Neural cell (in vitro differentiated cells): ENCODE measurements around the gene MIS12. TPM values are rescaled to one million over a fixed set of nuclear protein-coding genes. Genes with fewer than 3 reads are reported as not detected.

ENCODE experiments used
- H2AFZ ChIP-seq: fragments of 200-600, 300-800 bp; sonication (generic), shearing (Covaris generic); 2 replicates; pipeline ENCODE4 v1.6.0; 2014; ENCODE audit warnings: low read depth, mild to moderate bottlenecking, antibody characterized with exemption, low read length, moderate library complexity
- H3F3A ChIP-seq: fragments of 200-600 bp; shearing (Covaris generic); 2 replicates; pipeline ENCODE4 v1.6.1; 2016; ENCODE audit warnings: mild to moderate bottlenecking, moderate library complexity, mixed read lengths, antibody characterized with exemption, low read length; ENCODE audit not compliant: insufficient read depth, poor library complexity, severe bottlenecking
- H3K27ac ChIP-seq: fragments of 200-600, 300-800 bp; sonication (generic), shearing (Covaris generic); 2 replicates; pipeline ENCODE4 v1.5.1; 2014; ENCODE audit warnings: mild to moderate bottlenecking, low read length, moderate library complexity
- H3K27me3 ChIP-seq: fragments of 300-800, 200-600 bp; sonication (generic), shearing (Covaris generic); 2 replicates; pipeline ENCODE4 v1.6.0; 2014; ENCODE audit warnings: mild to moderate bottlenecking, low read depth, low read length, moderate library complexity; ENCODE audit not compliant: insufficient read depth
- H3K36me3 ChIP-seq: fragments of 300-800, 200-600 bp; sonication (generic), shearing (Covaris generic); 2 replicates; pipeline ENCODE4 v1.5.1; 2014; ENCODE audit warnings: mild to moderate bottlenecking, antibody characterized with exemption, low read length, moderate library complexity; ENCODE audit not compliant: insufficient read depth
- H3K4me2 ChIP-seq: fragments of 300-800, 200-600 bp; sonication (generic), shearing (Covaris generic); 2 replicates; pipeline ENCODE4 v1.6.0; 2014; ENCODE audit warnings: mild to moderate bottlenecking, low read length
- H3K4me3 ChIP-seq: fragments of 300-800, 200-600 bp; sonication (generic), shearing (Covaris generic); 2 replicates; pipeline ENCODE4 v1.5.1; 2014; ENCODE audit warnings: mild to moderate bottlenecking, low read length, moderate library complexity
- H3K79me2 ChIP-seq: fragments of 200-600 bp; shearing (Covaris generic); replicated peaks from 2 replicates; pipeline ENCODE4 v1.6.0; 2014; ENCODE audit warnings: mild to moderate bottlenecking, low read length, moderate library complexity; ENCODE audit not compliant: insufficient read depth
- H3K9ac ChIP-seq: fragments of 300-800, 200-600 bp; sonication (generic), shearing (Covaris generic); 2 replicates; pipeline ENCODE4 v1.6.1; 2016; ENCODE audit warnings: mild to moderate bottlenecking, low read length, mixed read lengths
- H3K9me2 ChIP-seq: fragments of 200-600 bp; shearing (Covaris generic); 2 replicates; pipeline ENCODE4 v1.6.1; 2016; ENCODE audit warnings: mild to moderate bottlenecking, low read length, mixed read lengths; ENCODE audit not compliant: insufficient read depth
- H3K9me3 ChIP-seq: fragments of 200-600, 300-800 bp; sonication (generic), shearing (Covaris generic); 2 replicates; pipeline ENCODE4 v1.6.1; 2016; ENCODE audit warnings: mild to moderate bottlenecking, mixed run types, low read length, moderate library complexity, mixed read lengths
- H4K20me1 ChIP-seq: fragments of 200-600 bp; shearing (Covaris generic); 2 replicates; pipeline ENCODE4 v1.6.1; 2016; ENCODE audit warnings: mild to moderate bottlenecking, mixed run types; ENCODE audit not compliant: insufficient read depth
- EP300 ChIP-seq: fragments of 450-650 bp; conservative IDR thresholded peaks from 2 replicates; pipeline ENCODE4 v1.6.1; 2014; ENCODE audit warnings: antibody characterized with exemption, mild to moderate bottlenecking, moderate library complexity; ENCODE audit not compliant: poor library complexity, severe bottlenecking
- EZH2 ChIP-seq: fragments of 200-600, 300-800 bp; shearing (Covaris generic), sonication (generic); IDR thresholded peaks from 2 replicates; pipeline ENCODE4 v1.6.1; 2014; ENCODE audit warnings: antibody characterized with exemption, low read length, borderline replicate concordance, mild to moderate bottlenecking; ENCODE audit not compliant: insufficient read depth, poor library complexity, severe bottlenecking
- MXI1 ChIP-seq: fragments of 450-650 bp; conservative IDR thresholded peaks from 2 replicates; pipeline ENCODE4 v1.6.1; 2014; ENCODE audit warnings: antibody characterized with exemption, mild to moderate bottlenecking; ENCODE audit not compliant: poor library complexity, severe bottlenecking
- POLR2AphosphoS5 ChIP-seq: IDR thresholded peaks from 2 replicates; pipeline ENCODE4 v1.6.1; 2012
- RAD21 ChIP-seq: fragments of 450-650 bp; conservative IDR thresholded peaks from 2 replicates; pipeline ENCODE4 v1.6.1; 2014; ENCODE audit warnings: antibody characterized with exemption, mild to moderate bottlenecking, moderate library complexity
- SMC3 ChIP-seq: fragments of 450-650 bp; conservative IDR thresholded peaks from 2 replicates; pipeline ENCODE4 v1.6.1; 2014; ENCODE audit warnings: antibody characterized with exemption, mild to moderate bottlenecking, moderate library complexity; ENCODE audit not compliant: poor library complexity
- TAF1 ChIP-seq: IDR thresholded peaks from 2 replicates; pipeline ENCODE4 v1.6.1; 2012; ENCODE audit warnings: low read depth
- polyA plus RNA-seq: library from polyadenylated mRNA; depleted of rRNA; stranded (reverse); fragments of >200 nt; gene quantifications from 2 replicates; pipeline ENCODE4 v1.2.3, GENCODE V29; 2014
- TF ChIP-seq, protein P1 (sequence below): fragments of 450-650 bp; IDR thresholded peaks from 2 replicates; pipeline ENCODE4 v1.5.1; 2014; ENCODE audit warnings: antibody characterized with exemption, mild to moderate bottlenecking, moderate library complexity; ENCODE audit not compliant: poor library complexity, severe bottlenecking
- TF ChIP-seq, protein P2 (sequence below): IDR thresholded peaks from 2 replicates; pipeline ENCODE4 v1.6.1; 2012; ENCODE audit warnings: borderline replicate concordance

MIS12 gene
- polyA plus RNA-seq, 1 donor from 2014 or later: 41.4 TPM

DNA sequence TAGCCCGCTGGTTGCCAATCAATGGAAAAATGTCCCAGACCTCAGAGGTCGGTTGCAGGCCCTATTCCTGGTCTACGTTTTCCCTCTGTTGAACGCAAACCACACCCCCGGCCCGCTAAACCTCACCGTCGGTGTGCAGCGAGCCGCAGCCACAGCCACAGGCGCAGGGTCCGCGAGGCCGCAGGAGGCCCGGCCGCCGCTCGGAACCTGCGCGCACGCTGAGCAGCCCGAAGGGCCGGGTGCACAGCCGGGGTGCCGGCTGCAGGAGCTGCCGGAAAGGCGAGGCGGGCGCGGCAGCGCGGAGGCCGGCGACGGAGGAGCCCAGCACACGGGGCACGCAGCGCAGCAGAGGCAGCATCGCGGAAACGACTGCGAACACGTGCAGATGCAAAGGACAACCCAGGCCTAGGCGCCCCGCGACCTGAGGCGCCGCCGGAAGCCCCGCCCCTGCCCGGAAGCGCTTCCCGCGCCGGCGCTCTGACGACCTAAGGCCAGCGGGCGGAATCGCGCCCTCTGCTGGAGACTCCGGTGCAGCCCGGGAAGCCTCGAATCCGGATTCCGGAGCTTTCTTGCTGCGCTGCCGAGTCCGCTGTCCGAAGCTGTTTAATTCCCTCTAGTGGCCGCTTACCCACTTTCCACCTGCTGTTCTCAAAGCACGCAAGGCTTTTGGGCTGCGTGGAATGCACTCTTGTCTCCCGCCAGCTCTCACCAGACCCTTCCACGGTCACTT is 47.5 kb upstream of the MIS12 start, which contains the start of gene C1QBP:
TSS of gene C1QBP (minus strand) at position 440 of the 730 bp plus-strand sequence. CDS start at position 358, 82 bp downstream.
- no peaks in the 10 kb centered on the region for H3F3A ChIP-seq
- no peaks in the 10 kb centered on the region for H4K20me1 ChIP-seq
- peak within 1 kb of the TSS; percentile 76 for H3K4me3 ChIP-seq
- H3K9me2 ChIP-seq: no peaks in the 10 kb centered on the region
- H2AFZ ChIP-seq: peak within 1 kb of the TSS; percentile 27
- no peaks in the 10 kb centered on the region for H3K27me3 ChIP-seq
- peak within 1 kb of the TSS; percentile 60 for H3K4me2 ChIP-seq
- H3K9me3 ChIP-seq: no peaks in the 10 kb centered on the region
- no peak for TF ChIP-seq TAF1
- TF ChIP-seq EZH2: no peak
- TF ChIP-seq, protein P1, sequence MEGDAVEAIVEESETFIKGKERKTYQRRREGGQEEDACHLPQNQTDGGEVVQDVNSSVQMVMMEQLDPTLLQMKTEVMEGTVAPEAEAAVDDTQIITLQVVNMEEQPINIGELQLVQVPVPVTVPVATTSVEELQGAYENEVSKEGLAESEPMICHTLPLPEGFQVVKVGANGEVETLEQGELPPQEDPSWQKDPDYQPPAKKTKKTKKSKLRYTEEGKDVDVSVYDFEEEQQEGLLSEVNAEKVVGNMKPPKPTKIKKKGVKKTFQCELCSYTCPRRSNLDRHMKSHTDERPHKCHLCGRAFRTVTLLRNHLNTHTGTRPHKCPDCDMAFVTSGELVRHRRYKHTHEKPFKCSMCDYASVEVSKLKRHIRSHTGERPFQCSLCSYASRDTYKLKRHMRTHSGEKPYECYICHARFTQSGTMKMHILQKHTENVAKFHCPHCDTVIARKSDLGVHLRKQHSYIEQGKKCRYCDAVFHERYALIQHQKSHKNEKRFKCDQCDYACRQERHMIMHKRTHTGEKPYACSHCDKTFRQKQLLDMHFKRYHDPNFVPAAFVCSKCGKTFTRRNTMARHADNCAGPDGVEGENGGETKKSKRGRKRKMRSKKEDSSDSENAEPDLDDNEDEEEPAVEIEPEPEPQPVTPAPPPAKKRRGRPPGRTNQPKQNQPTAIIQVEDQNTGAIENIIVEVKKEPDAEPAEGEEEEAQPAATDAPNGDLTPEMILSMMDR: peak; percentile 99
- peak; percentile 71 for TF ChIP-seq POLR2AphosphoS5
- peak; percentile 58 for TF ChIP-seq RAD21
- no peak for TF ChIP-seq EP300
- TF ChIP-seq, protein P2, sequence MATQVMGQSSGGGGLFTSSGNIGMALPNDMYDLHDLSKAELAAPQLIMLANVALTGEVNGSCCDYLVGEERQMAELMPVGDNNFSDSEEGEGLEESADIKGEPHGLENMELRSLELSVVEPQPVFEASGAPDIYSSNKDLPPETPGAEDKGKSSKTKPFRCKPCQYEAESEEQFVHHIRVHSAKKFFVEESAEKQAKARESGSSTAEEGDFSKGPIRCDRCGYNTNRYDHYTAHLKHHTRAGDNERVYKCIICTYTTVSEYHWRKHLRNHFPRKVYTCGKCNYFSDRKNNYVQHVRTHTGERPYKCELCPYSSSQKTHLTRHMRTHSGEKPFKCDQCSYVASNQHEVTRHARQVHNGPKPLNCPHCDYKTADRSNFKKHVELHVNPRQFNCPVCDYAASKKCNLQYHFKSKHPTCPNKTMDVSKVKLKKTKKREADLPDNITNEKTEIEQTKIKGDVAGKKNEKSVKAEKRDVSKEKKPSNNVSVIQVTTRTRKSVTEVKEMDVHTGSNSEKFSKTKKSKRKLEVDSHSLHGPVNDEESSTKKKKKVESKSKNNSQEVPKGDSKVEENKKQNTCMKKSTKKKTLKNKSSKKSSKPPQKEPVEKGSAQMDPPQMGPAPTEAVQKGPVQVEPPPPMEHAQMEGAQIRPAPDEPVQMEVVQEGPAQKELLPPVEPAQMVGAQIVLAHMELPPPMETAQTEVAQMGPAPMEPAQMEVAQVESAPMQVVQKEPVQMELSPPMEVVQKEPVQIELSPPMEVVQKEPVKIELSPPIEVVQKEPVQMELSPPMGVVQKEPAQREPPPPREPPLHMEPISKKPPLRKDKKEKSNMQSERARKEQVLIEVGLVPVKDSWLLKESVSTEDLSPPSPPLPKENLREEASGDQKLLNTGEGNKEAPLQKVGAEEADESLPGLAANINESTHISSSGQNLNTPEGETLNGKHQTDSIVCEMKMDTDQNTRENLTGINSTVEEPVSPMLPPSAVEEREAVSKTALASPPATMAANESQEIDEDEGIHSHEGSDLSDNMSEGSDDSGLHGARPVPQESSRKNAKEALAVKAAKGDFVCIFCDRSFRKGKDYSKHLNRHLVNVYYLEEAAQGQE: peak; percentile 49
- peak; percentile 98 for TF ChIP-seq MXI1
- TF ChIP-seq SMC3: peak; percentile 81
- H3K9ac ChIP-seq: peak within 1 kb of the TSS; percentile 76
- H3K27ac ChIP-seq: peak within 1 kb of the TSS; percentile 50
- H3K79me2 ChIP-seq: peaks cover 29% of the 10 kb centered on the region
- H3K36me3 ChIP-seq: peaks cover under 1% of the 10 kb centered on the region

DNA sequence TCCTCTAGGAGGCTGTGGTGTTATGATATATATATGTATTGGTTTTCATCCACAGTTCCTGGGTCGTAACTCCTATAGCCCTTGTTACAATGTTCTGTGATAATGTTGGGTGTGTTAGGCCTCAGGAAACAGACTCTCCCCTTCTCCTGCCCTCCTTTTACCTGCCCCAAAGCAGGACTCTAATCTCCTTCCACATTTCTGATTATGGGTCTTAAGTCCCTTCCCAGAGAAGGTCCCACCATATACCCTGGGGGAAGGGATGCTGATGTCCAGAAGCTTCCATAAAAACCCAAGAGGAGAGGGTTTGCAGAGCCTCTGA is 47.0 kb upstream of the MIS12 start:
- H3K36me3 ChIP-seq: no peaks in the 10 kb centered on the region
- H3K9me2 ChIP-seq: no peaks in the 10 kb centered on the region
- no peaks in the 10 kb centered on the region for H3K27me3 ChIP-seq
- H4K20me1 ChIP-seq: no peaks in the 10 kb centered on the region
- peak overlapping the region; percentile 50 for H3K27ac ChIP-seq
- no peaks in the 10 kb centered on the region for H3K9me3 ChIP-seq
- peak overlapping the region; percentile 60 for H3K4me2 ChIP-seq
- H2AFZ ChIP-seq: peak overlapping the region; percentile 18
- H3K79me2 ChIP-seq: peaks cover 29% of the 10 kb centered on the region
- H3F3A ChIP-seq: no peaks in the 10 kb centered on the region
- peak overlapping the region; percentile 58 for H3K9ac ChIP-seq
- H3K4me3 ChIP-seq: peak overlapping the region; percentile 76
- TF ChIP-seq EP300 (no peak), POLR2AphosphoS5 (no peak), MXI1 (no peak), SMC3 (no peak), EZH2 (no peak), TAF1 (no peak), RAD21 (no peak)
- TF ChIP-seq, protein P1: no peak
- TF ChIP-seq, protein P2: no peak
